ENCODE data around the gene ZNG1C.
"Not testable (repeated sequence)": the region's sequence is repeated elsewhere in the genome, so short reads cannot be mapped to it uniquely, and the experiment has no call there.

ZNG1C gene

GRCh38 chr9:68343992-68344391 is 102.2 kb downstream of the ZNG1C start:
- not testable (repeated sequence) for ATAC-seq
